OCI-LY3 (cell line): ENCODE results near the gene SPPL3.
"Not testable (repeated sequence)": the region's sequence is repeated elsewhere in the genome, so short reads cannot be mapped to it uniquely, and the experiment has no call there.

ENCODE experiments used
- H2AFZ ChIP-seq: fragments of 200-600, 300-600 bp; shearing (Covaris generic); 2 replicates; pipeline ENCODE4 v1.6.0; 2014; ENCODE audit warnings: antibody characterized with exemption, low read depth, low read length
- H3K27ac ChIP-seq: fragments of 200-600, 300-600 bp; sonication (generic); 2 replicates; pipeline ENCODE4 v1.5.1; 2014; ENCODE audit warnings: mild to moderate bottlenecking, low read length, moderate library complexity, mixed read lengths
- H3K27me3 ChIP-seq: fragments of 200-600, 300-600 bp; sonication (generic); 2 replicates; pipeline ENCODE4 v1.6.1; 2014; ENCODE audit warnings: low read depth, low read length, mixed read lengths
- H3K36me3 ChIP-seq: fragments of 200-600, 300-600 bp; sonication (generic); replicated peaks from 2 replicates; pipeline ENCODE3; 2014; ENCODE audit warnings: low read depth, low read length, mixed read lengths
- H3K4me1 ChIP-seq: fragments of 300-600, 200-600 bp; sonication (generic); 2 replicates; pipeline ENCODE4 v1.6.1; 2014; ENCODE audit warnings: low read length, mixed read lengths
- H3K4me2 ChIP-seq: fragments of 200-600, 300-600 bp; sonication (generic); 2 replicates; pipeline ENCODE4 v1.6.1; 2014; ENCODE audit warnings: low read length, mixed read lengths
- H3K4me3 ChIP-seq: fragments of 300-600, 200-600 bp; sonication (generic); 2 replicates; pipeline ENCODE4 v1.5.1; 2014; ENCODE audit warnings: antibody characterized with exemption, mild to moderate bottlenecking, low read length, moderate library complexity
- H3K79me2 ChIP-seq: fragments of 300-600, 200-600 bp; shearing (Covaris generic); 2 replicates; pipeline ENCODE4 v1.6.1; 2014; ENCODE audit warnings: mild to moderate bottlenecking, low read length, mixed read lengths
- H3K9ac ChIP-seq: fragments of 300-600, 200-600 bp; shearing (Covaris generic); 2 replicates; pipeline ENCODE4 v1.6.0; 2014; ENCODE audit warnings: mild to moderate bottlenecking, low read length, moderate library complexity
- H3K9me3 ChIP-seq: fragments of 200-600, 300-600 bp; shearing (Covaris generic); 2 replicates; pipeline ENCODE4 v1.6.1; 2014; ENCODE audit warnings: low read length, mixed read lengths; ENCODE audit not compliant: insufficient read depth
- H4K20me1 ChIP-seq: fragments of 200-600, 300-600 bp; sonication (generic); 2 replicates; pipeline ENCODE4 v1.6.1; 2016; ENCODE audit warnings: low read length, mixed read lengths; ENCODE audit not compliant: insufficient read depth
- CTCF ChIP-seq: fragments of 200-600, 300-600 bp; sonication (generic); IDR thresholded peaks from 2 replicates; pipeline ENCODE4 v1.5.1; 2014; ENCODE audit warnings: antibody characterized with exemption, low read length, low read depth
- EZH2phosphoT487 ChIP-seq: fragments of 200-600 bp; shearing (Covaris generic); IDR thresholded peaks from 2 replicates; pipeline ENCODE4 v1.6.1; 2018; ENCODE audit warnings: antibody characterized with exemption, mixed run types, low read depth

The SPPL3 gene

GRCh38 chr12:120733574-120733973 lies 170.6 kb downstream of the SPPL3 start:
- H3K79me2 ChIP-seq: no peaks in the 10 kb centered on the region
- no peaks in the 10 kb centered on the region for H4K20me1 ChIP-seq
- no peak overlapping the region for H3K9ac ChIP-seq
- no peaks in the 10 kb centered on the region for H3K4me1 ChIP-seq
- no peaks in the 10 kb centered on the region for H3K27me3 ChIP-seq
- no peak overlapping the region for H3K4me3 ChIP-seq
- peaks cover 4% of the 10 kb centered on the region for H3K36me3 ChIP-seq
- no peak overlapping the region for H3K27ac ChIP-seq
- no peaks in the 10 kb centered on the region for H3K9me3 ChIP-seq
- no peak overlapping the region for H3K4me2 ChIP-seq
- TF ChIP-seq CTCF (no peak), EZH2phosphoT487 (no peak)
- H2AFZ ChIP-seq: no peak overlapping the region

GRCh38 chr12:120732198-120732597 lies 172.0 kb downstream of the SPPL3 start:
- not testable (repeated sequence) for H3K4me3 ChIP-seq, H3K4me1 ChIP-seq, H3K9ac ChIP-seq, H3K4me2 ChIP-seq, H3K27me3 ChIP-seq, H3K79me2 ChIP-seq, H3K36me3 ChIP-seq, H2AFZ ChIP-seq, H4K20me1 ChIP-seq, H3K9me3 ChIP-seq, H3K27ac ChIP-seq

- no peaks in the 10 kb centered on the region for H3K27me3 ChIP-seq
- H3K9me3 ChIP-seq: no peaks in the 10 kb centered on the region
- 0 out of 2 replicates have a peak, but pooled peaks cover 3% of the 10 kb centered on the region for H4K20me1 ChIP-seq
- H3K79me2 ChIP-seq: no peaks in the 10 kb centered on the region
- no peak overlapping the region for H3K4me3 ChIP-seq
- no peak overlapping the region for H2AFZ ChIP-seq
- no peak overlapping the region for H3K9ac ChIP-seq
- TF ChIP-seq CTCF: no peak
- TF ChIP-seq EZH2phosphoT487: no peak
- peaks cover 27% of the 10 kb centered on the region for H3K36me3 ChIP-seq
- peaks cover under 1% of the 10 kb centered on the region; the same call in 1 of the 2 replicates for H3K4me1 ChIP-seq
- H3K27ac ChIP-seq: no peak overlapping the region
- H3K4me2 ChIP-seq: no peak overlapping the region
These were observed 177.2 kb downstream of the SPPL3 start for GRCh38 chr12:120726961-120727360.

GRCh38 chr12:120726510-120726793 lies 177.7 kb downstream of the SPPL3 start:
- H4K20me1 ChIP-seq: peaks cover 8% of the 10 kb centered on the region; the same call in 1 of the 2 replicates
- H3K4me1 ChIP-seq: peaks cover 6% of the 10 kb centered on the region; the same call in 1 of the 2 replicates
- H3K36me3 ChIP-seq: peaks cover 32% of the 10 kb centered on the region
- no peak overlapping the region for H3K9ac ChIP-seq
- H3K4me2 ChIP-seq: peak overlapping the region; percentile 59
- no peak for TF ChIP-seq EZH2phosphoT487
- no peak for TF ChIP-seq CTCF
- no peaks in the 10 kb centered on the region for H3K79me2 ChIP-seq
- no peak overlapping the region for H2AFZ ChIP-seq
- H3K9me3 ChIP-seq: no peaks in the 10 kb centered on the region
- no peak overlapping the region for H3K27ac ChIP-seq
- H3K27me3 ChIP-seq: no peaks in the 10 kb centered on the region
- H3K4me3 ChIP-seq: peak overlapping the region; percentile 75
